Measurements from ENCODE around the gene MARCHF11.

DNA sequence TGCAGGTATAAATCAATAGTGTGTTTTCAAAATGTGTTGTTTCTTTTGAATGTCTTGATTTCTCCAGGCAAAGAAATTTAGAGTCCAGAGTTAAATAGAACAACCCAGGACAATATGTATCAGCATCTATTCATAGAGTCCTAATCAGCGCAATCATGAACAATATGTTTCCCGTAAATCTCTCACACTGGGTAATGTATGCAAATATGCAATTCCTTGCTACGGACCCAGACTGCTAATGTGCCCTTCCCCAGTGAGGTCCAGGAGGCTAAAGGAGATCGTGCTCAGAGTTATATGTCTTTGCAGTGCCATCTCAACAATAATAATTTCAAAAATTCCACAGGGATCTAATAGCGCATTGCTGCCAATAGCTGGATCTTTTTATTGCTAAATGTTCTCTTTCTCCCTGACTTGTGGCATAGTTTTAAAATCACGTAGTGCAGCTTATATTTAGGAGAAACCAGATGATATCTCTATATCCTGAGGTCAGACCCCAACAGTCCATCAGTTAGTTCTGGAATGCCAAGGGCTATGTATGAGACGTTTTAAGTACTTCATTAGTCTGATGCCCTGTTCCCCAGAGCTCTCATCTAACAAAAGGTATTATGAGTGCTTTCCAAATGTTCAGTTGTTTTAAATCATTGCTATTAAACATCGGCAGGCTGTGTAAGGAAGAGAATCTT, 145.1 kb downstream of the MARCHF11 start:
- TF ChIP-seq, protein P1, sequence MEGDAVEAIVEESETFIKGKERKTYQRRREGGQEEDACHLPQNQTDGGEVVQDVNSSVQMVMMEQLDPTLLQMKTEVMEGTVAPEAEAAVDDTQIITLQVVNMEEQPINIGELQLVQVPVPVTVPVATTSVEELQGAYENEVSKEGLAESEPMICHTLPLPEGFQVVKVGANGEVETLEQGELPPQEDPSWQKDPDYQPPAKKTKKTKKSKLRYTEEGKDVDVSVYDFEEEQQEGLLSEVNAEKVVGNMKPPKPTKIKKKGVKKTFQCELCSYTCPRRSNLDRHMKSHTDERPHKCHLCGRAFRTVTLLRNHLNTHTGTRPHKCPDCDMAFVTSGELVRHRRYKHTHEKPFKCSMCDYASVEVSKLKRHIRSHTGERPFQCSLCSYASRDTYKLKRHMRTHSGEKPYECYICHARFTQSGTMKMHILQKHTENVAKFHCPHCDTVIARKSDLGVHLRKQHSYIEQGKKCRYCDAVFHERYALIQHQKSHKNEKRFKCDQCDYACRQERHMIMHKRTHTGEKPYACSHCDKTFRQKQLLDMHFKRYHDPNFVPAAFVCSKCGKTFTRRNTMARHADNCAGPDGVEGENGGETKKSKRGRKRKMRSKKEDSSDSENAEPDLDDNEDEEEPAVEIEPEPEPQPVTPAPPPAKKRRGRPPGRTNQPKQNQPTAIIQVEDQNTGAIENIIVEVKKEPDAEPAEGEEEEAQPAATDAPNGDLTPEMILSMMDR (IDR thresholded peaks at IDR 0.05; ENCODE audit: borderline replicate concordance, extremely low read depth, low read length, poor library complexity, severe bottlenecking) = no peak
- no peak for TF ChIP-seq EZH2 (IDR thresholded peaks at IDR 0.05; ENCODE audit: borderline replicate concordance, low read depth, low read length, severe bottlenecking)
